Stimulated activated CD4-positive, alpha-beta T cell treated with anti-CD3 and anti-CD28 coated beads, Interleukin-2, amount 100 ng/mL, for 48 hours (primary cell): ENCODE results near the gene STX17.
"Not testable (repeated sequence)": the region's sequence is repeated elsewhere in the genome, so short reads cannot be mapped to it uniquely, and the experiment has no call there.

Experiments used
- DNase-seq, 2 donors: peaks; one replicate each; pipeline ENCODE4 v3.0.0-alpha.2; 2020

Gene STX17

DNA sequence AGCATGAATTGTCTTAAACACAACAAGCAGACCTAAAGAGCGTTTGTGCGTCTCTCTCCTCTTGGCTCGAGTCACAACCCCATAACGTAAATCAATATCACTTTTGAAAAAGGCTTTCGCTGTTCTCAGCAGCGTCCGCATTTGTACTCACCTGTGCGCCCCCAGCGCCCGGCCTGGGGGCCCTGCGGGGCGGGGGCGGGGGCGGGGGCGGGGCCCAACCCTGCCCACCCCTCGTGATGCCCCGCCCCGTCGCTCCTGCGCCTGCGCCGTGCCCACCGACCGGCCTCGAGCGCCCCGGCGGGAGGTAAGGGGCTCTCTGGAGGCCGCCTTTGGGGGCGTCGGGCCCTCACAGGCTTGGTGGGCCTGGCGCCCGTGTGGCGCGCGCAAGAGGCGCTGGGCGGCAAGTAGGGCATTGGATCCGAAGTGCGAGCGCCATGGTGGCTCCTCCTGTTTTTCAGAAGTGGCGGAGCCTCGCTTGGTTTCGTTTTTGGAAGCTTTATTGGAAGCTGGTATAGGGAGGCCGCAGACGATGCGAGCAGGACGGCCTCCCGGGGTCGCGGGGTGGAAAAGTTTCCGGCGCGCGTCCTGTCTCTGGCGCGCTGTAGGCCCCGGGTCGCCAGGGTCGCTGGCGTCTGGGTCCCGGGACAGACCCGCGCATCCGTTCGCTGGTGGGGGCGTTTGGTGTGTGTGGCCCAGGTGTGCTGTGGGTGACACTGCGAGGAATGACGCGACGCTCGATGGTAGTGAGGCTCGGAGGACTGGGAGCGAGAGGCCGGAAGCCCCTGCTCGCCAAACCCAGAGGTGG, at the start of gene STX17:
Gene STX17 (plus strand): TSS at position 252 of the 805 bp plus-strand sequence. CDS start 8,586 bp downstream, outside the sequence.
- peak; percentile 68 to 74 for DNase-seq

DNA sequence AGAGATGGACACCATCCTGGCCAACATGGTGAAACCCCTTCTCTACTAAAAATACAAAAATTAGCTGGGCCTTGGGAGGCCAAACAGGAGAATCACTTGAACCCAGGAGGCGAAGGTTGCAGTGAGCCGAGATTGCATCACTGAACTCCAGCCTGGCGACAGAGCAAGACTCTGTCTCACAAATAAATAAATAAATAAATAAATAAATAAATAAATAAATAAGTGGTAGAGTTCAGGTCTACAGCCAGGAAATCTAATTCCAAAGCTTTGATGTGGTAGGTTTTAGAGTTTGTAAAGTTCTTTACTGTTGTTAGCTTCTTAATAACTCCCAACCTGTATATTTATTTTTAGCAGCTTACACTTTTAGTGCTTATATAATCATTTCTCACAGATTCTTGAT, 48.9 kb upstream of the STX17 start:
- DNase-seq, result not testable (repeated sequence)

DNA sequence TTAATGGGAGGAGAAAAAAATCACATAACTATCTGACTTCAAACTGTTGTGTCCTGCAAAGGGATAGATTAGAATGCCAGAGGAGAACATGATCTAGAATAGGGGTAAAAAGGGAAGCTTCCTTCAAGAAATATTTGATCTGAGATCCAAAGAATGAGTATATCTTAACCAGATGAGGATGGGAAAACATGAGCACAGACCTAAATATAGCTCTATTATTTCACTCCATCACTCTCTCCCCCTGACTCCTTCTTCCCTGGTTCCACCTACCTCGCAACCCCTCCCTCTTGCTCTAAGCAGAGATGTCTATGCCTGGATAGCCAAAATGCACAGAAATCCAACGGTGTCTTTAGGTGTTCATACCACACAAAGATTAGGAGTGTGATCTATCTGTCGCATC, 48.4 kb upstream of the STX17 start:
- DNase-seq, result no peak

- no peak for DNase-seq
Observed at GRCh38 chr9:99859243-99859980, 47.0 kb upstream of the STX17 start.

- DNase-seq, result no peak
Observed at GRCh38 chr9:99860266-99860665, 46.2 kb upstream of the STX17 start.

DNA sequence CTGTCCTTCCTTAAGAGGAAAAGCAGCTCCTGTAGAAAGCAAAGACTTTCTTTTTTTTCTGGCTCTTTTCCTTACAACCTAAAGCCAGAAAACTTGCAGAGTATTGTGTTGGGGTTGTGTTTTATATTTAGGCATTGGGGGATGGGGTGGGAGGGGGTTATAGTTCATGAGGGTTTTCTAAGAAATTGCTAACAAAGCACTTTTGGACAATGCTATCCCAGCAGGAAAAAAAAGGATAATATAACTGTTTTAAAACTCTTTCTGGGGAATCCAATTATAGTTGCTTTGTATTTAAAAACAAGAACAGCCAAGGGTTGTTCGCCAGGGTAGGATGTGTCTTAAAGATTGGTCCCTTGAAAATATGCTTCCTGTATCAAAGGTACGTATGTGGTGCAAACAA, 42.5 kb upstream of the STX17 start:
- no peak for DNase-seq

GRCh38 chr9:99866398-99866797, 40.1 kb upstream of the STX17 start:
- no peak for DNase-seq

DNA sequence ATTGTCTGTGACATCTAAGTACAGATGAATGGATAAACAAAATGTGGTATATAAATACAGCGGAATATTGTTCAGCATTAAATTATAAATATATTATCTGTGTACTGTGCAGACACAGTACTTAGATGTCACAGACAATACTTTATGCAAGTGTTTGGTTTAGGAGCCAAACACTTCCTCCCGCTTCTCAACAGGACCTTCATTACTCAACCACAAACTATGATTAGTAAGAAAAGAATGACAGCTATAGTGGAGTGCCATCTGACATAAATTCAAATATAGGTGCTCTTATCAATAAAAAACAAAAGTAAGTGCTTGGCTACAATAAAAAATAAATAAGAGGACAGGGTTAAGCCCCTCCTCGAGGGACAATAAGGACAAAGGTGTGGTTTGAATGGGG, 38.9 kb upstream of the STX17 start:
- no peak for DNase-seq

DNA sequence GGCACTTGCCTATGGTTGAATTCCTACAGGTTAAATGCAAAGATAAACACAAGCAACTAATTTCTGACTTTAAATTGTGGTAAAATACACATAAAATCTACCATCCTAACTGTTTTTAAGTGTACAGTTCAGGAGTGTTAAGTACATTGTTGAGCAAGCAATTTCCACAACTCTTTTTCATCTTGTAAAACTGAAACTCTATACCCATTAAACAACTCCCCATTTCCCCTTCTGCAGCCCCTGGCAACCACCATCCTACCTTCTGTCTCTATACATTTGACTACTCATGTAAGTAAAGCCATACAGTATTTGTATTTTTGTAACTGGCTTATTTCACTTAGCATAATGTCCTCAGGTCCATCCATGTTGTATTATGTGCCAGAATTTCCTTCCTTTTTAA, 38.5 kb upstream of the STX17 start:
- no peak for DNase-seq

GRCh38 chr9:99868845-99869244, 37.6 kb upstream of the STX17 start:
- DNase-seq, result no peak

- no peak for DNase-seq
Observed at GRCh38 chr9:99870126-99870525, 36.3 kb upstream of the STX17 start.

- no peak for DNase-seq
Observed at GRCh38 chr9:99873531-99873930, 32.9 kb upstream of the STX17 start.

- peak in 1 of 2 donors; percentile 6 for DNase-seq
Observed at GRCh38 chr9:99873943-99874584, 32.4 kb upstream of the STX17 start.

GRCh38 chr9:99876190-99876589, 30.3 kb upstream of the STX17 start:
- DNase-seq, result no peak

- DNase-seq, result no peak
Observed at GRCh38 chr9:99878651-99879050, 27.8 kb upstream of the STX17 start.

GRCh38 chr9:99881769-99882168, 24.7 kb upstream of the STX17 start:
- DNase-seq, result peak in 1 of 2 donors; percentile 15

DNA sequence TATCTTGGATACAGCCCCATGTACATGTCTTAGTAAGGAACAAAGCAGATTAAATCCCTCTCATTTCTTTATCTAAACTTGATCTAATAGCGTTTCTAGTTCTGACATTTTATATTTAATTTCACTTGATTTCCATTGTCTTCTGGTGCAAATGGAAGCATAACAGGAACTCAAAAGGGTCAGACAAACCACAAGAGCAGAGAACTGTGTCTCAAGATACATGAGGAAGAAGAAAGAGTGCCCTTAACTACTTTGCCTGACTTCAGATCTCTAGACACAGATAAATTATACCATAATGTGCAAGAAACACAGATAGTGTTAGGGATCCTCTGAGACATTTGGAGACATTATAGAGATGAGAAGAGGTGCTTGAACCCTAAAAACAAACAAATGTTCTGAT, 20.7 kb upstream of the STX17 start:
- no peak for DNase-seq

DNA sequence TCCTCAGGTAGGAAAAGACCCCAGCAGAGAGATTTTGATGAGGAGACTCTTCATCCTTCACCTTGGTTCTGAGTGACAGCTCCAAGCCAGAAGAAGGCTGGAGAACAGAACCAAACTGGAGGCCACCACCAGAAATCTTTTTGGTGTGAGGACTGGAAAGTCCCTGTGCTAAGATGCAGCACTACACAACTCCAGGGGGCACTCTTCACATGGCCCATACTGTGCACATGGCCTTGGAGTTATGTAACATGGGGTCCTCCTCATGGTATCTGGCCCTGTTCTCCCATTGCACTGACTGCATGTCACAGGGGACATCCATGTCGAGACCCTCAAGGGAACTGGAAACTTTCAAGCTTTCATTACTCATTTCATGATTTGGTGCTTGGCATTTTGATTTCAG, 17.3 kb upstream of the STX17 start:
- no peak for DNase-seq

DNA sequence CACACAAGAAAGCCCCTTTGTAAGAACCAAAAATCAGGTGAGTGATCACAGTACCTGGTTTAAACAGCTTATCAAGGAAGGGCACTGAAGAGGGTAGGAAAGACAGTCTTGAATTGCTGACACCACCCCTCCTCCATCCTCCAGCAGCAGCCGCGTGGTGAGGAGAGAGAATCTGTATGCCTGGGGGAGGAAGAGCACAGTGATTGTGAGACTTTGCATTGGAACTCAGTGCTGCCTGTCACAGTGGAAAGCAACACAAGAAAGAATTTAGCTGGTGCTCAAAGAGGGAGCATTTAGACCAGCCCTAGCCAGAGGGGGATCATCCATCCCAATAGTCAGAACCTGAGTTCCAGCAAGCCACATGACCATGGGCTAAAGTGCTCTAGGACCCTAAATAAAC, 11.6 kb upstream of the STX17 start:
- no peak for DNase-seq

DNA sequence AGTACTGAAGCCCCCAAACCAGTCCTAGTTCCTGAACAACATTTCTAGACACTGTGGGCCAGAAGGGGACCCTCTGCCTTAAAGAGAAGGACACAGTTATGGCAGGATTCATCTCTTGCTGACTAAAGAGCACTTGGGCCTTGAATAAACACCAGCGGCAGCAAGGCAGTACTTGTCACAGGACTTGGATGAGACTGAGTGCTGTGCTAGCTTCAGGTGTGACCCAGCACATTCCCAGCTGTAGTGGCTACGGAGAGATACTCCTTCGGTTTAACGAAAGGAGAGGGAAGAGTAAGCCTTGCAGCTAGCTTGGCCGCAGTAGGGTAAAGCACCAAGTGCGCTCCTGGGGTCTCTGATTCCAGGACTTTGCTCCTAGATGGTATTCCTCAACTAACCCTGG, 10.9 kb upstream of the STX17 start:
- DNase-seq, result no peak

GRCh38 chr9:99896119-99896518, 10.3 kb upstream of the STX17 start:
- DNase-seq, result no peak

GRCh38 chr9:99903393-99903792, 3.1 kb upstream of the STX17 start:
- DNase-seq, result no peak

DNA sequence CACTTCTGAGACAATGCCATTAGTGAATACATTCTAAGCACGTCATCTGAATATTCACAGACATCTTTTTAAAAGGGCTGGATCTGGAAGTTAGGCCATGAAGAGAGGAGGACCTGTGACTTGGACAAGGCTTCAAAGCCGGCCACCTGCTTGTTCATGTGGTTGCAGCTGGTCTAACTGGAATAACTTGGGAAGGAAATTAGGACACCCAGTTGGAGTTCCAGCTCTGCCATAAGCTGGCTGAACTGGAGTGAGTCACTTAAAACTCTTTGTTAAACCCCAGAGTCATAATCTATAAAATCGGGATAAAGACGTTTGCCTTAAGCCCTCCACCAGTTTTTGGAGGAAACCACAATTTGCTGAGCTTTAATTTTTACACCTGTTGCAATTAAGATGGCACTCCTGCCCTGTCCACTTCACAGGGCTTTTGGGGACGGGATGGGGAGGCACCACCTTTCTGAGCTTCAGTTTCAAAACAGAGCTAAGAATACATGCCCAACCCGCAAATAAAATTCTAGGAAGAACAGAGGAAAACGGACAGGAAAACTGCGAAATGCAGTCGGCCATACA, 536 bp upstream of the STX17 start:
- DNase-seq, result no peak

DNA sequence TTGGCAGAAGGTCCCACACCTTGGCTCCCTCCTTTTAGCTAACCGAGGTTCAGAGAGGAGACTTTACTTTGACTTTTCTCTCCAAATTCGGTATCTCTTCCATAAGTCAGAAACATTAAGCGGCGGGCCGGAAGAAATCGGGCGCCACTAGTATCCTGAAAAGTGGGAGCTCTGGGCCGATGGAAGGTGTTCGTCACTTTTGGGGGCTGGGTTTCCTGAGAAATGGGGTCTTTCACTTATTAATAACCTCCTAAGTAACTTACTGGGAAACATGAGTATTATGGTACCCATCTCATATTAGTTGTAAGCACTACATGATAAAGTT, 716 bp downstream of the STX17 start:
- no peak for DNase-seq
